PC-9 (cell line): ENCODE measurements around the gene ULK2.

Source experiments
- CTCF ChIP-seq: fragments of 200-600 bp; sonication (generic); conservative IDR thresholded peaks from 2 replicates; pipeline ENCODE4 v1.6.1; 2017; ENCODE audit warnings: mixed run types, antibody characterized with exemption, mild to moderate bottlenecking, moderate library complexity
- EZH2 ChIP-seq: fragments of 200-600 bp; sonication (generic); IDR thresholded peaks from 2 replicates; pipeline ENCODE4 v1.8.0; 2017; ENCODE audit warnings: antibody characterized with exemption, low read depth

DNA sequence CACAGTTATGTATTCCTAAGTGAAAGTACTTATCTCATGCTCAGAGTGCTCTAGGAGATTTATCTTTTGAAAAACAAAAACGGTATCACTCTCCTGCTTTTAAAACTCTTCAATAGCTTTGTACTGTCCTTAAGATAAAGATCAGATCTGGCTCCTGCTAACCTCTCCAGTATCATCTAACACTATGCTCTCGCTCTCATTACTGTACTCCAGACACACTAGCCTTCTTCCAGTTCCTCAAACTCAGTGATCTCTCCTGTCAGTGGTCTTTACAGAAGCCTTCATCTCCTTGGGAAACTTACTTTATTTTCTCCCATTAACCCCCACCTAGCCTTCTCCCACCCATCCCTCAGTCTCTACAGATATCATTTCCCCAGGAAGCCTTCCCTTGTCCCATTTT is 10.1 kb downstream of the ULK2 start:
- TF ChIP-seq CTCF (no peak), EZH2 (no peak)
